Limb (tissue), 2 donors: ENCODE measurements around the gene RERG.

ENCODE experiments used
- DNase-seq, 2 donors: peaks; one replicate each; pipeline ENCODE4 v3.0.0-alpha.2; 2016; ENCODE audit errors: extremely low spot score in 2 of 2

Gene RERG

DNA sequence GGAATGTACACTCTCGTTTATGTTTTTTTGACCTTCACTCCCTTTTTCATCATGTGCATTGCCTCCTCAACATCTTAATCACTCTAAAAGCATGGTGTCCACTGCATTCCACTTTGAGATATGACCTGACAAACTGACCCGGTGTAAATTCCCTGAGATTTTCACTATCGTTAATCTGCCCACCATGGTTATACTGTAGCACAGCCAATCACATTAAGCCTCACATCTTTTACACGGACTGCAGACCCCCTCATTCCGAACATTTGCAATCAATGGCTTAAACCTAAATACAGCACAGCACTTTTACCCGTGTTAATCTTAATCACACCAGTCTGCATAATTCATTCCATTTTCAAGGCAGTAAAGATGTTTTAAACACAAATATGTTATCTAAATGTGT, 2.4 kb downstream of the RERG start:
- DNase-seq, result no peak

GRCh38 chr12:15216036-15216889, 5.0 kb downstream of the RERG start:
- no peak for DNase-seq

- no peak for DNase-seq
Observed at GRCh38 chr12:15214851-15215601, 6.2 kb downstream of the RERG start.

- DNase-seq, result no peak
Observed at GRCh38 chr12:15212930-15213329, 8.3 kb downstream of the RERG start.

DNA sequence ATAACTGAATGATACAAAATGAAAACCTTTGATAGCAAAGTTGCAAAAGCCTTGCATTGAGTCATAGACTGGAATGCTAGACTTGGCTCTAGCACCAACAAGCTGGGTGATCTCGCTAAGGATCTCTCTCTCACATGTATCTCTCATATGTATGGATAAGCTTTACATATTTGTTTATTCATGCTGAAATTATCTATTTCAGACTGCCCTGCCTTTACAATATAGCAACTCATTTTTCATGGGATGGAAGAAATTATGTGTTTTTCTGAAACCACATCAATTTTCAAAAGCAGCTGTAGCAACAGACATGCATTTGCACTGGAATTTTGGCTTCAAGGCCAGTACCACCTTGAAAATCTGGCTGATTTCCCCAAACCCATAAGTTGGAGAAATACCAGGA, 11.4 kb downstream of the RERG start:
- peak in 1 of 2 donors; percentile 30 for DNase-seq

GRCh38 chr12:15208871-15209656, 12.2 kb downstream of the RERG start:
- DNase-seq, result no peak

DNA sequence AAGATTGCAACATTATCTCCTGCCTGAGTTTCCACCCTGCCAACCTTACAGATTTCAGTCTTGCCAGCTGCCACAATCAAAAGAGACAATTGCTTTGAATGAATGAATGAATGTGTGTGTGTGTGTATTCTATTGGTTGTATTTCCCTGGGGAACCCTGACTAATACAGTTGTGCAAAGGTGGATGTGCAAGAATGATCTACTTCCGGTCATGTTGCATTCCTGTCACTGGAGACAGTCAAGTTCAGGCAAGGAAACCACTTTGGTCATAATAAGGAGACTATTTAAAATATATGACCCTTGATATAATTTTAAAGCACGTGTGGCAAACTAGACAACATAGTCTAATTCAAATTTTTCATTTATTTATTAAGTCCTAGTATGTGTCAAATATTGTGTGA, 13.1 kb downstream of the RERG start:
- no peak for DNase-seq

GRCh38 chr12:15206831-15207389, 14.3 kb downstream of the RERG start:
- no peak for DNase-seq

DNA sequence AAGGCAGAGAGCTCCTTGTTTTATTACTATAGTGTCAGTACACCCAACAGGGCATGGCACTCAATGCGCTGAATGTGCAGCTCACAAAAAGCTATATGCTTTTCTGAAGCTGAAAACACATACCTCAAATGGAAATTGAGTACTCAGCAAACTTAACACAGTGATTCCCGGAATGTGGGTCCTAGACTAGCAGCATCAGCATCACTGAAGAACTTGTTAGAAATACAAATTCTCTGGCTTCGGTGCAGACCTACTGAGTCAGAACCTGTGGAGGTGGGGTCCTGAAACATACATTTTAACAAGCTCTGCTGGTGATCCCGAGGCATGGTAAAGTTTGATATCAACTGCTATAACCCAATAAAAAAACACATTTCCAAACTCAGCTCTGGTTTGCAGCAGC, 14.9 kb downstream of the RERG start:
- DNase-seq, result no peak

- DNase-seq, result no peak
Observed at GRCh38 chr12:15205341-15206010, 15.7 kb downstream of the RERG start.

DNA sequence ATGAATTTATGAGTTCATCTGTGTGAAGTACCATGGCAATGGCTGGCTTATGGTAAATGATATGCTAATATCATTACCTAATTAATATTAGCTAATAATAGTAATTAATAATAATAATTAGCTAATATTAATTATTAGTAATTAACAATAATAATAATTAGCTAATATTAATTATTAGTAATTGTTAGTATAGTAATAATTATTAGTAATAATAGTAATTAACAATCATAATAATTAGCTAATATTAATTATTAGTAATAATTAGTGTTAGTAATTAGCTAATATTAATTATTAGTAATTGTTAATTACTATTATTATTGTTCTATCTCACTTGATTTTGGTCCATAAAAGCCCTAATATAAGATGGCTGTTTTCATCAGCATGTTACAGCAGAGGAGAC, 19.8 kb downstream of the RERG start:
- no peak for DNase-seq

GRCh38 chr12:15201056-15201455, 20.2 kb downstream of the RERG start:
- no peak for DNase-seq

DNA sequence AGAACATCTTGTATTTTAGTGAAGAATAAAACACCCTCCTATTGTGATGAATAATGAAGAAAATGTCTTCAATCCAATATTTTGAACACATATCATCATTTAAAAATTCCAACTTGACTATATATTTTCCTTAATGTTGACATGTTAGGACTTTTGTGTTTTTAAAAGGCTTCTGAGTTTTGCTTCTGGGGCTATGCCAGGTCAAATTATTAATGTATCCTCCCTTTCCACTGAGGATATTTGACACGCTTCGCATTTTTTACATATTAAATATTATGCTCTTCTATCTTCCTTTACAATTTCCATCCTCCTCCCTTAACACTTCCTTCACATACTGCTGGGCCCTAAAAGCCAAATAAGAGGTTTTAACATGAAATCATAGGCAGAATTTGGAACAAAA, 20.6 kb downstream of the RERG start:
- no peak for DNase-seq

- DNase-seq, result no peak
Observed at GRCh38 chr12:15199930-15200329, 21.3 kb downstream of the RERG start.

DNA sequence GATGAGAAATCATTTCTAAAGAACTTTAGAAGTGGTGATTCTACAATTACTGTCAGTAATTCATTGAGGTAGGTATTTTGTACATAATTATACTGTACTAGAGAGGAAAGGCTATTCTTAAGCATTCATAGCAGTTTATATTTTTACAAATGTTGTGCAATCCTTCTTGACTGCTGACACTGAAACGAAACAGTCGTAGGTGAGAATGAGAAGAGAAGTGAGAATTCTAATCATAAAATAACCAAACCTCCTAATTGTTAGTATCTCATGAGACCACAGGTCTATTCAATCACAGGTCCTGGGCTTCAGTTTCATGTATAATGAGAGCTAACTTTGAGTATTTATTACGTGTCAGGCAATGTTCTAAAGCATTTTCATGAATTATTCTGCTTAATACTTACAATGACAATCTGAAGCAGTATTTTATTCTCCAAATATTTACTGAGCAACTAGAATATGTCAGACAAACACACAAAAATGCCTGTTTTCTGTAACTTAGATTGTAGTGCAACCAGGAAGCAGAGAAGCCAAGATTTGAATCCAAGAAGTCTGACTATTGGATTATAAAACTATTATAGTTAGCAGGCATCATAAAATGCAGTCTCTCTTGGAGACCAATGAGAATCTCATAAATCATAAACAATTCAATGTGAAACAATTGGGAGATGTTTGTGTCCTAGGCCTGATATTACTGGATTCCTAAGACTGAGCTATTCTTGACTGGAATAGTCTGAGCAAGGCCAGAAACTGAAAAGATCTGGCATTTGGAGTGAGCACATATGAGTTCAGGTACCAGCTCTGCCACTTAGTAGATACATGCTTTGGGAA, 24.3 kb downstream of the RERG start:
- no peak for DNase-seq

DNA sequence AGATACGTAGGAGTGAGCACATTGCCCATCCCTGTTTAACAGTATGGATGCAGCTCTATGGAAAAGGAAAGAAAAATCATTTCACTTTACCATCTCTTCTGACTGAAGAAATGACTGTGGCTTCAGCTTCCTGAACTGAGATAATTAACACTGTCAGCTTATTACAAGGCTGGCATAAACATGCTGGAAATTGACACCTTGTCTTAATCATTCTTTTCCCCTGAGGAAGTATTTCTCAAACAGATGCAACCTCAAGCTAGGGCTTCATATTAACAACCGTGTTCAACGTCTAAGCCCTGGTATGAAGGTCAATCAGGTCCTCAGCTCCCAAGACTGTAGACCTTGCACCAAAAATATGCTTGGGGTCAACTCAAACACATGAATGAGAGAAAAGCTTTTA, 25.0 kb downstream of the RERG start:
- no peak for DNase-seq

DNA sequence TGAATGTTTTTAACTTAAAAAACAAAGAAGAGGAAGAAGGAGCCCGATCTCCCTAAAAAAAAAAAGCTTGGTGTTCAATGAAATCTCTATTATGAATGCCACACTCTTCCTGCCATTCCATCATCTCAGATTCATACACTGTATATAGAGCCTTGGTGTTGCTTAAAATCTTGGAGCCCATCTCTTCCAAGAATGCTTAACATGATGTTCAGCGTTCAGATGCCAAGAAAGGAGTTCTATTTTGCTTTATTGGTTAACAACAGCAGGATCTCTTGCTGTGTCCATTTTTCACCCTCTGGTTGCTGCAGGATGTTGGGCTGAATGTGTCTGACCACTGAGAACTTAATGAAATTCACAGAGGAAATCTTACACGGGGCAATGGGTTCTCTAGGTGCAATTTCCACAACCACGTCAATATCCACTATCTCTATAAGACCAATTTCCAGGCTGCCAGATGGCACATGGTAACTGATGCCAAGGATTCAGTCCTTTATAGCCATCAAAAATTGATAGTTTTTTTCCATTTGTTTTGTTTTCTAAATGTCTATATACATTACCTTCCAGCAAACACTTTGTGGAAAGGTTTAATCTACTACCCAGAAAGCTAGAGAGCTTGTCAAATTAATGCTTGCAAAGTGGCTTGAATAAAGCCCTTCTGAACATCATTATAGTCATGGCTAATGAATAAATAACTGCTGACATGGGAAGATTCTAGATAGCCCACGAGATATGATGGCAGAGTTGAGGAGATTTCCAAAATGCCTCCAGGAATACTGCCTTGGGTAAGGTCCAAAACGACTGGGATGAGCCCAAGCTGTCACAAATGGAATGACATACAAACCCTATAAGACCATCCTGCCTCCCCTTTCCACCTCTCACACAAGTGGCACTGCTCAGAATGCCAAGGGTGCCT, 26.5 kb downstream of the RERG start:
- no peak for DNase-seq

GRCh38 chr12:15193946-15194345, 27.3 kb downstream of the RERG start:
- no peak for DNase-seq

GRCh38 chr12:15192720-15193119, 28.5 kb downstream of the RERG start:
- no peak for DNase-seq
